ENCODE results near the gene RNASEH2A. TPM values are rescaled to one million over a fixed set of nuclear protein-coding genes. Genes with fewer than 3 reads are reported as not detected.

The RNASEH2A gene
- total RNA-seq, 2 experiments from 2014 or later = 54.8 to 55.6 TPM

- peak overlapping the region; percentile 48 for H3K4me3 Mint-ChIP-seq
- no peak overlapping the region for H3K27ac Mint-ChIP-seq
- no peaks in the 10 kb centered on the region for H3K36me3 Mint-ChIP-seq (ENCODE audit: low read depth)
- H3K4me1 Mint-ChIP-seq (ENCODE audit: low read depth) = peaks cover 31% of the 10 kb centered on the region
- H3K27me3 Mint-ChIP-seq (ENCODE audit: low read depth) = no peaks in the 10 kb centered on the region
- CTCF ChIA-PET = interaction anchor here (1.4 to 3.1 kb wide), 2 partner anchors 10 to 24 kb away, joined by 4 to 40 read pairs; partner anchors contain the start of gene JUNB
- intact Hi-C loops (cut with micrococcal nuclease) = loop anchor here (2.0 to 10.0 kb wide), 3 partner anchors 155 to 1061 kb away; partner anchors contain the start of genes CALR and LYL1
- H3K9me3 Mint-ChIP-seq = no peaks in the 10 kb centered on the region
- DNase-seq = no peak
Measured at GRCh38 chr19:12783849-12784393, 22.5 kb upstream of the RNASEH2A start.

GRCh38 chr19:12784394-12784870, 22.0 kb upstream of the RNASEH2A start:
- no peak for DNase-seq
- Mint-ChIP-seq H3K4me1 (ENCODE audit: low read depth) (peaks cover 31% of the 10 kb centered on the region), H3K9me3 (no peaks in the 10 kb centered on the region), H3K27me3 (ENCODE audit: low read depth) (no peaks in the 10 kb centered on the region), H3K27ac (no peak overlapping the region), H3K36me3 (ENCODE audit: low read depth) (no peaks in the 10 kb centered on the region), H3K4me3 (no peak overlapping the region)
- CTCF ChIA-PET = no interaction called here
- intact Hi-C loops (cut with micrococcal nuclease) = loop anchor here (5.0 to 10.0 kb wide), 2 partner anchors 318 to 1060 kb away; partner anchors contain the start of gene LYL1

GRCh38 chr19:12784871-12785430, 21.4 kb upstream of the RNASEH2A start:
- Mint-ChIP-seq H3K4me1 (ENCODE audit: low read depth) (peaks cover 27% of the 10 kb centered on the region), H3K9me3 (no peaks in the 10 kb centered on the region), H3K4me3 (no peak overlapping the region), H3K27me3 (ENCODE audit: low read depth) (no peaks in the 10 kb centered on the region), H3K27ac (no peak overlapping the region), H3K36me3 (ENCODE audit: low read depth) (no peaks in the 10 kb centered on the region)
- DNase-seq = no peak
- intact Hi-C loops (cut with micrococcal nuclease) = loop anchor here (5.0 to 10.0 kb wide), 2 partner anchors 317 to 1060 kb away; partner anchors contain the start of gene LYL1
- CTCF ChIA-PET = interaction anchor here (0.7 to 4.5 kb wide), 2 partner anchors 7 to 11 kb away, joined by 4 to 36 read pairs; no protein-coding TSS in a partner anchor

- intact Hi-C loops (cut with micrococcal nuclease) = loop anchor here (10.0 kb wide), 1 partner anchor 1059 kb away; no protein-coding TSS in a partner anchor
- no peak overlapping the region for H3K27ac Mint-ChIP-seq
- no peak for DNase-seq
- CTCF ChIA-PET = interaction anchor here (0.7 to 4.5 kb wide), 2 partner anchors 8 to 11 kb away, joined by 4 to 36 read pairs; no protein-coding TSS in a partner anchor
- peaks cover 27% of the 10 kb centered on the region for H3K4me1 Mint-ChIP-seq (ENCODE audit: low read depth)
- H3K4me3 Mint-ChIP-seq = no peak overlapping the region
- no peaks in the 10 kb centered on the region for H3K36me3 Mint-ChIP-seq (ENCODE audit: low read depth)
- H3K27me3 Mint-ChIP-seq (ENCODE audit: low read depth) = no peaks in the 10 kb centered on the region
- no peaks in the 10 kb centered on the region for H3K9me3 Mint-ChIP-seq
Measured at GRCh38 chr19:12785431-12786031, 20.9 kb upstream of the RNASEH2A start.

GRCh38 chr19:12786141-12786870, 20.1 kb upstream of the RNASEH2A start:
- Mint-ChIP-seq H3K4me1 (ENCODE audit: low read depth) (peaks cover 27% of the 10 kb centered on the region), H3K27ac (peak overlapping the region; percentile 30), H3K4me3 (no peak overlapping the region), H3K36me3 (ENCODE audit: low read depth) (peaks cover under 1% of the 10 kb centered on the region), H3K27me3 (ENCODE audit: low read depth) (no peaks in the 10 kb centered on the region), H3K9me3 (no peaks in the 10 kb centered on the region)
- no peak for DNase-seq
- CTCF ChIA-PET = interaction anchor here (1.8 to 4.5 kb wide), 2 partner anchors 9 to 10 kb away, joined by 10 to 36 read pairs; no protein-coding TSS in a partner anchor
- intact Hi-C loops (cut with micrococcal nuclease) = loop anchor here (10.0 kb wide), 1 partner anchor 1058 kb away; no protein-coding TSS in a partner anchor

- Mint-ChIP-seq H3K4me1 (ENCODE audit: low read depth) (peaks cover 22% of the 10 kb centered on the region), H3K36me3 (ENCODE audit: low read depth) (peaks cover 4% of the 10 kb centered on the region), H3K9me3 (no peaks in the 10 kb centered on the region), H3K27ac (peak overlapping the region; percentile 30), H3K27me3 (ENCODE audit: low read depth) (no peaks in the 10 kb centered on the region), H3K4me3 (no peak overlapping the region)
- intact Hi-C loops (cut with micrococcal nuclease) = loop anchor here (10.0 kb wide), 1 partner anchor 1058 kb away; no protein-coding TSS in a partner anchor
- no peak for DNase-seq
- CTCF ChIA-PET = interaction anchor here (1.8 to 4.5 kb wide), 2 partner anchors 9 kb away, joined by 10 to 36 read pairs; no protein-coding TSS in a partner anchor
Measured at GRCh38 chr19:12786952-12787351, 19.4 kb upstream of the RNASEH2A start.

- CTCF ChIA-PET = interaction anchor here (0.7 to 4.5 kb wide), 3 partner anchors 8 to 60 kb away, joined by 3 to 36 read pairs (median 10); no protein-coding TSS in a partner anchor
- intact Hi-C loops (cut with micrococcal nuclease) = loop anchor here (10.0 kb wide), 1 partner anchor 1057 kb away; no protein-coding TSS in a partner anchor
- Mint-ChIP-seq H3K4me1 (ENCODE audit: low read depth) (peaks cover 19% of the 10 kb centered on the region), H3K36me3 (ENCODE audit: low read depth) (peaks cover 6% of the 10 kb centered on the region), H3K27ac (no peak overlapping the region), H3K4me3 (no peak overlapping the region), H3K27me3 (ENCODE audit: low read depth) (no peaks in the 10 kb centered on the region), H3K9me3 (no peaks in the 10 kb centered on the region)
- DNase-seq = no peak
Measured at GRCh38 chr19:12787458-12787857, 18.9 kb upstream of the RNASEH2A start.

GRCh38 chr19:12788042-12788681, 18.2 kb upstream of the RNASEH2A start:
- H3K27me3 Mint-ChIP-seq (ENCODE audit: low read depth) = no peaks in the 10 kb centered on the region
- H3K4me1 Mint-ChIP-seq (ENCODE audit: low read depth) = peaks cover 19% of the 10 kb centered on the region
- no peak for DNase-seq
- H3K9me3 Mint-ChIP-seq = no peaks in the 10 kb centered on the region
- peaks cover 11% of the 10 kb centered on the region for H3K36me3 Mint-ChIP-seq (ENCODE audit: low read depth)
- intact Hi-C loops (cut with micrococcal nuclease) = loop anchor here (2.0 to 10.0 kb wide), 2 partner anchors 455 to 1057 kb away; partner anchors contain the start of gene ZNF563
- CTCF ChIA-PET = interaction anchor here (0.7 to 4.5 kb wide), 3 partner anchors 8 to 60 kb away, joined by 3 to 36 read pairs (median 10); no protein-coding TSS in a partner anchor
- H3K4me3 Mint-ChIP-seq = no peak overlapping the region
- peak overlapping the region; percentile 95 for H3K27ac Mint-ChIP-seq

- H3K27me3 Mint-ChIP-seq (ENCODE audit: low read depth) = no peaks in the 10 kb centered on the region
- H3K36me3 Mint-ChIP-seq (ENCODE audit: low read depth) = peaks cover 14% of the 10 kb centered on the region
- CTCF ChIA-PET = interaction anchor here (4.5 kb wide), 1 partner anchor 11 kb away, joined by 36 read pairs; no protein-coding TSS in a partner anchor
- H3K4me1 Mint-ChIP-seq (ENCODE audit: low read depth) = peaks cover 15% of the 10 kb centered on the region
- peak overlapping the region; percentile 95 for H3K27ac Mint-ChIP-seq
- DNase-seq = peak; percentile 69
- H3K4me3 Mint-ChIP-seq = peak overlapping the region; percentile 84
- H3K9me3 Mint-ChIP-seq = no peaks in the 10 kb centered on the region
- intact Hi-C loops (cut with micrococcal nuclease) = loop anchor here (2.0 to 10.0 kb wide), 2 partner anchors 456 to 1056 kb away; partner anchors contain the start of gene ZNF563
Measured at GRCh38 chr19:12788682-12789097, 17.7 kb upstream of the RNASEH2A start.

GRCh38 chr19:12789098-12789903, 17.1 kb upstream of the RNASEH2A start:
- Mint-ChIP-seq H3K4me3 (peak overlapping the region; percentile 97), H3K4me1 (ENCODE audit: low read depth) (peaks cover 17% of the 10 kb centered on the region), H3K27ac (peak overlapping the region; percentile 95), H3K36me3 (ENCODE audit: low read depth) (peaks cover 14% of the 10 kb centered on the region), H3K27me3 (ENCODE audit: low read depth) (no peaks in the 10 kb centered on the region), H3K9me3 (no peaks in the 10 kb centered on the region)
- intact Hi-C loops (cut with micrococcal nuclease) = loop anchor here (2.0 to 10.0 kb wide), 2 partner anchors 456 to 1056 kb away; partner anchors contain the start of gene ZNF563
- CTCF ChIA-PET = interaction anchor here (4.5 kb wide), 1 partner anchor 12 kb away, joined by 36 read pairs; no protein-coding TSS in a partner anchor
- DNase-seq = peak; percentile 51

Data from activated naive CD4-positive, alpha-beta T cell treated with anti-CD3 and anti-CD28 coated beads for 36 hours (primary cell).